Measurements from ENCODE around the gene MID1. TPM values are rescaled to one million over a fixed set of nuclear protein-coding genes. Genes with fewer than 3 reads are reported as not detected.

The MID1 gene
- total RNA-seq, 6 experiments from 2014 or later, result 17.9 to 21.8 (median 18.6) TPM

- Mint-ChIP-seq H3K27me3 (ENCODE audit: insufficient read depth) (no peaks in the 10 kb centered on the region), H3K9me3 (no peaks in the 10 kb centered on the region), H3K4me3 (no peak overlapping the region), H3K36me3 (ENCODE audit: low read depth) (no peaks in the 10 kb centered on the region), H3K27ac (no peak overlapping the region), H3K4me1 (ENCODE audit: low read depth) (no peaks in the 10 kb centered on the region)
- no peak for TF ChIP-seq CTCF (IDR thresholded peaks at IDR 0.05)
- DNase-seq, result no peak
Measured at GRCh38 chrX:10429908-10430307, 190.5 kb downstream of the MID1 start.

- no peak for TF ChIP-seq CTCF (IDR thresholded peaks at IDR 0.05)
- H3K4me3 Mint-ChIP-seq, result no peak overlapping the region
- no peaks in the 10 kb centered on the region for H3K27me3 Mint-ChIP-seq (ENCODE audit: insufficient read depth)
- no peaks in the 10 kb centered on the region for H3K9me3 Mint-ChIP-seq
- DNase-seq, result no peak
- no peak overlapping the region for H3K27ac Mint-ChIP-seq
- H3K4me1 Mint-ChIP-seq (ENCODE audit: low read depth), result no peaks in the 10 kb centered on the region
- H3K36me3 Mint-ChIP-seq (ENCODE audit: low read depth), result no peaks in the 10 kb centered on the region
Measured at GRCh38 chrX:10427249-10427648, 193.1 kb downstream of the MID1 start.

- no peak for TF ChIP-seq CTCF (IDR thresholded peaks at IDR 0.05)
- Mint-ChIP-seq H3K4me1 (ENCODE audit: low read depth) (no peaks in the 10 kb centered on the region), H3K27me3 (ENCODE audit: insufficient read depth) (no peaks in the 10 kb centered on the region), H3K27ac (no peak overlapping the region), H3K36me3 (ENCODE audit: low read depth) (no peaks in the 10 kb centered on the region), H3K9me3 (no peaks in the 10 kb centered on the region), H3K4me3 (no peak overlapping the region)
- no peak for DNase-seq
Measured at GRCh38 chrX:10423716-10424115, 196.7 kb downstream of the MID1 start.

- H3K27me3 Mint-ChIP-seq (ENCODE audit: insufficient read depth), result no peaks in the 10 kb centered on the region
- peaks cover 17% of the 10 kb centered on the region for H3K4me1 Mint-ChIP-seq (ENCODE audit: low read depth)
- no peaks in the 10 kb centered on the region for H3K36me3 Mint-ChIP-seq (ENCODE audit: low read depth)
- no peaks in the 10 kb centered on the region for H3K9me3 Mint-ChIP-seq
- no peak overlapping the region for H3K27ac Mint-ChIP-seq
- no peak overlapping the region for H3K4me3 Mint-ChIP-seq
- no peak for DNase-seq
- no peak for TF ChIP-seq CTCF (IDR thresholded peaks at IDR 0.05)
Measured at GRCh38 chrX:10420134-10420533, 200.3 kb downstream of the MID1 start.

GRCh38 chrX:10416424-10416823 is 204.0 kb downstream of the MID1 start:
- H3K27ac Mint-ChIP-seq, result no peak overlapping the region; the same call in 1 of the 2 replicates
- peaks cover 30% of the 10 kb centered on the region for H3K4me1 Mint-ChIP-seq (ENCODE audit: low read depth)
- no peak for TF ChIP-seq CTCF (IDR thresholded peaks at IDR 0.05)
- H3K9me3 Mint-ChIP-seq, result no peaks in the 10 kb centered on the region
- DNase-seq, result no peak
- no peaks in the 10 kb centered on the region for H3K36me3 Mint-ChIP-seq (ENCODE audit: low read depth)
- H3K4me3 Mint-ChIP-seq, result no peak overlapping the region
- no peaks in the 10 kb centered on the region for H3K27me3 Mint-ChIP-seq (ENCODE audit: insufficient read depth)
